Nephron (organoid): Measurements from ENCODE around the gene ATP9A.
A peak's percentile ranks its signal among the peaks of the same experiment; 100 is the strongest.

ENCODE experiments used
- H3K27ac Mint-ChIP-seq, 3 experiments: 2 replicates each; pipeline ENCODE4 v1.8.0; 2020; ENCODE audit warnings: mixed read lengths in 3 of 3, mild to moderate bottlenecking in 2 of 3, moderate library complexity in 1 of 3
- H3K27me3 Mint-ChIP-seq: 2 replicates; pipeline ENCODE4 v1.8.0; 2021; ENCODE audit warnings: low read depth, mild to moderate bottlenecking, moderate library complexity, mixed read lengths
- H3K36me3 Mint-ChIP-seq: 2 replicates; pipeline ENCODE4 v1.8.0; 2020; ENCODE audit warnings: low read depth, mixed read lengths
- H3K4me1 Mint-ChIP-seq: 2 replicates; pipeline ENCODE4 v1.8.0; 2020; ENCODE audit warnings: mixed read lengths
- H3K4me3 Mint-ChIP-seq, 3 experiments: 2 replicates each; pipeline ENCODE4 v1.8.0; 2020; ENCODE audit warnings: mild to moderate bottlenecking in 3 of 3, mixed read lengths in 3 of 3, moderate library complexity in 2 of 3
- H3K9me3 Mint-ChIP-seq: 2 replicates; pipeline ENCODE4 v1.8.0; 2020; ENCODE audit warnings: mixed read lengths
- CTCF ChIP-seq, 3 experiments: fragments of 200-600 bp; sonication (generic); IDR thresholded peaks; one replicate each; pipeline ENCODE4 v1.5.0; 2021; ENCODE audit warnings: antibody characterized with exemption in 3 of 3; ENCODE audit not compliant: unreplicated experiment in 3 of 3

The ATP9A gene

GRCh38 chr20:51595058-51595532 is 173.1 kb downstream of the ATP9A start:
- Mint-ChIP-seq H3K9me3 (no peaks in the 10 kb centered on the region), H3K27me3 (no peaks in the 10 kb centered on the region), H3K4me3 (no peak overlapping the region), H3K36me3 (peaks cover 16% of the 10 kb centered on the region), H3K4me1 (peaks cover 26% of the 10 kb centered on the region), H3K27ac (peak overlapping the region in 1 of 3 experiments; percentile 6)
- TF ChIP-seq CTCF (IDR thresholded peaks at IDR 0.05; ENCODE audit: unreplicated experiment in 3 of 3): peak; percentile 84 to 90 (median 89)

DNA sequence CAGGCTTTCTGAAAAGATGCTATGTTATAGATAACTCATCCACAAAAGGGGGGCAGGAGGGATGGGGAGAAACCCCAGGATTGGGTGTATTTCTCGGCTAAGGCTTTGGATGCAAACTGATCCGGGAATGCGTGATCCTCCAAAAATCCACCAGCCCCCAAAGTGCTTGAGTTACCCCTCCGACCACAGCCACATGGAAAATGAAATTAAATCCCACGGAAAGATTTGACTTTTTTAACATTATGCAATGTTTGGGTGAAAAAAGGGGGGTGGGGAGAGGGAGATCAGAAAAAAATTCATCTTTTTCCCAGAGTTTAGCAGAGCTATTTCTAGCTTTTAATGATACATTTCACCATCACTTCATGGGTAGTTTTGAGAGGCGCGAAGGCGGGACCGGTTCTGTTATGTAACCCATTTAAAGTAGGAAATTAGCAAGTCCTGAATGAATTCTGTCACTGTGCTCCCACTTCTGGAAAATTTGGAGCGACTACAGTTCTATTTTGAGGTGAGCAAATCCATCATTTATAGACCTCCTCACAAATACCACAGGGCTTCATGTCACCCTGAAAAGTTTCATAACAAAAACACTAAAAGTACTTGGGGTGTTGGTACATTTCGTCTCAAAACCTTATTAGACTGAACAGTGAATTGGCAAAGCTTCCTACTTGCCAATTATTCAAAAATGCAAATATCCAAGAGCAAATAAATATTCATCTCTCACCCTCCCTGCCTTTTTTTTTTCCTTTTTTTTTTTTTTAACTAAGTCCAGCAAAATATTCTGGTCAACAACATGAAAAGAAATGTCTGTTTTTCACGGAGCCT is 173.7 kb downstream of the ATP9A start:
- no peak for TF ChIP-seq CTCF (IDR thresholded peaks at IDR 0.05; ENCODE audit: unreplicated experiment in 3 of 3)
- peaks cover 21% of the 10 kb centered on the region for H3K4me1 Mint-ChIP-seq
- peak overlapping the region in 1 of 3 experiments; percentile 6 for H3K27ac Mint-ChIP-seq
- no peaks in the 10 kb centered on the region for H3K9me3 Mint-ChIP-seq
- no peaks in the 10 kb centered on the region for H3K27me3 Mint-ChIP-seq
- peaks cover 10% of the 10 kb centered on the region for H3K36me3 Mint-ChIP-seq
- no peak overlapping the region for H3K4me3 Mint-ChIP-seq

DNA sequence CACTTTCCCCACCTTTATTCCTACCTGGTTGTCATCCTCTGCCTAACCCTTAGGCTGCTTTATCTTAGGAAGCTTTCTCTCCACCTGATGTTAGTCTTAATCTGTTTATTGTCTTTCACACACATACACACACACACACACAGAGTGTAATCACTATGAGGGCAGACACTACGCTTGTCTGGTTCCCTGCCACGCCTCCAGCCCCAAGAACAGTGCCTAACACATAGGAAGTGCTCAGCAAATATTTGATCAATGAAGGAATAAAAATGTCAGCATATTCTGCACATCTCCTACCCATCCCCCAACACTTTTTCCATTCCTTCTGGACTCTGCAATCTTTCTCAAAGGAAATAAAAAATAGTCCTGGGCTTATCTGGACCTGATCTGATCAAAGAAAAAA is 174.6 kb downstream of the ATP9A start:
- Mint-ChIP-seq H3K4me3 (no peak overlapping the region), H3K36me3 (peaks cover 2% of the 10 kb centered on the region), H3K27ac (no peak overlapping the region), H3K27me3 (no peaks in the 10 kb centered on the region), H3K9me3 (no peaks in the 10 kb centered on the region), H3K4me1 (peaks cover 17% of the 10 kb centered on the region)
- no peak for TF ChIP-seq CTCF (IDR thresholded peaks at IDR 0.05; ENCODE audit: unreplicated experiment in 3 of 3)

- no peaks in the 10 kb centered on the region for H3K9me3 Mint-ChIP-seq
- no peak overlapping the region for H3K4me3 Mint-ChIP-seq
- no peaks in the 10 kb centered on the region for H3K36me3 Mint-ChIP-seq
- TF ChIP-seq CTCF (IDR thresholded peaks at IDR 0.05; ENCODE audit: unreplicated experiment in 3 of 3): no peak
- H3K27ac Mint-ChIP-seq: no peak overlapping the region
- H3K27me3 Mint-ChIP-seq: no peaks in the 10 kb centered on the region
- H3K4me1 Mint-ChIP-seq: peaks cover 17% of the 10 kb centered on the region
Observed at GRCh38 chr20:51592564-51592963, 175.6 kb downstream of the ATP9A start.

GRCh38 chr20:51591871-51592270 is 176.3 kb downstream of the ATP9A start:
- H3K4me3 Mint-ChIP-seq: no peak overlapping the region
- H3K36me3 Mint-ChIP-seq: no peaks in the 10 kb centered on the region
- TF ChIP-seq CTCF (IDR thresholded peaks at IDR 0.05; ENCODE audit: unreplicated experiment in 3 of 3): no peak
- H3K27ac Mint-ChIP-seq: no peak overlapping the region
- no peaks in the 10 kb centered on the region for H3K27me3 Mint-ChIP-seq
- H3K9me3 Mint-ChIP-seq: no peaks in the 10 kb centered on the region
- peaks cover 14% of the 10 kb centered on the region for H3K4me1 Mint-ChIP-seq

GRCh38 chr20:51588762-51589161 is 179.4 kb downstream of the ATP9A start:
- Mint-ChIP-seq H3K9me3 (no peaks in the 10 kb centered on the region), H3K4me3 (no peak overlapping the region), H3K27me3 (no peaks in the 10 kb centered on the region), H3K36me3 (no peaks in the 10 kb centered on the region), H3K27ac (no peak overlapping the region), H3K4me1 (no peaks in the 10 kb centered on the region)
- TF ChIP-seq CTCF (IDR thresholded peaks at IDR 0.05; ENCODE audit: unreplicated experiment in 3 of 3): no peak
